ENCODE measurements around the gene TNFRSF17. TPM values are rescaled to one million over a fixed set of nuclear protein-coding genes. Genes with fewer than 3 reads are reported as not detected.
"Not testable (repeated sequence)": the region's sequence is repeated elsewhere in the genome, so short reads cannot be mapped to it uniquely, and the experiment has no call there.

TNFRSF17 gene
- total RNA-seq, 1 experiment from 2014 or later = not detected

GRCh38 chr16:11950388-11950787 lies 14.6 kb upstream of the TNFRSF17 start:
- ChIA-PET POLR2A (ENCODE audit: unreplicated experiment) (no interaction called here), CTCF (no interaction called here)
- H3K36me3 ChIP-seq (ENCODE audit: low read depth) = no peaks in the 10 kb centered on the region
- no peaks in the 10 kb centered on the region for H3K9me3 ChIP-seq (ENCODE audit: insufficient read depth, low read depth)
- peaks cover 2% of the 10 kb centered on the region; the same call in 1 of the 2 replicates for H3K4me1 ChIP-seq (replicated peaks; ENCODE audit: insufficient read depth)
- peaks cover 7% of the 10 kb centered on the region; the same call in 1 of the 2 replicates for H3F3A ChIP-seq (ENCODE audit: insufficient read depth, low read depth)
- H4K20me1 ChIP-seq (ENCODE audit: insufficient read depth) = no peaks in the 10 kb centered on the region
- BruUV-seq (replicated peaks) = no TSS peak
- DNase-seq = no peak
- intact Hi-C loops (cut with micrococcal nuclease; ENCODE audit: unreplicated experiment) = no loop called here
- H3K27me3 ChIP-seq (ENCODE audit: insufficient read depth, low read depth) = no peaks in the 10 kb centered on the region
- no peak overlapping the region for H3K4me3 ChIP-seq
- H3K27ac ChIP-seq = no peak overlapping the region
- no peak overlapping the region for H2AFZ ChIP-seq
- H3K9me2 ChIP-seq (ENCODE audit: insufficient read depth) = no peaks in the 10 kb centered on the region
- no peak overlapping the region for H3K4me2 ChIP-seq
- H3K79me2 ChIP-seq (ENCODE audit: low read depth) = no peaks in the 10 kb centered on the region
- no peak for TF ChIP-seq CTCF (conservative IDR thresholded peaks at IDR 0.05)
- TF ChIP-seq EZH2 (IDR thresholded peaks at IDR 0.05; ENCODE audit: low read depth) = no peak

DNA sequence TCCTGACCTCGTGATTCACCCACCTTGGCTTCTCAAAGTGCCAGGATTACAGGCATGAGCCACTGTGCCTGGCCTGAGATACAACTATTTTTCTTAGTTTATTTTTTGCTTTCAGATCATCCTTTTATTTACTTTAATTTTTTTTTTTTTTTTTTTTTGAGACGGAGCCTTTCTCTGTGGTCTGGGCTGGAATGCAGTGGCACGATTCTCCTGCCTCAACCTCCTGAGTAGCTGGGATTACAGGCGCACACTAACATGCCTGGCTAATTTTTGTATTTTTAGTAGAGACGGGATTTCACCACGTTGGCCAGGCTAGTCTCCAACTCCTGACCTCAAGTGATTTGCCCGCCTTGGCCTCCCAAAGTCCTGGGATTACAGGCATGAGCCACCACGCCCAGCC lies 11.4 kb upstream of the TNFRSF17 start:
- intact Hi-C loops (cut with micrococcal nuclease; ENCODE audit: unreplicated experiment); H3K9me3 ChIP-seq (ENCODE audit: insufficient read depth, low read depth); H3K79me2 ChIP-seq (ENCODE audit: low read depth); H4K20me1 ChIP-seq (ENCODE audit: insufficient read depth); H3K4me3 ChIP-seq; H3K27ac ChIP-seq; CTCF ChIA-PET; H3K4me2 ChIP-seq; BruUV-seq (replicated peaks); H3K36me3 ChIP-seq (ENCODE audit: low read depth); H2AFZ ChIP-seq; H3K9me2 ChIP-seq (ENCODE audit: insufficient read depth); DNase-seq; POLR2A ChIA-PET (ENCODE audit: unreplicated experiment); H3F3A ChIP-seq (ENCODE audit: insufficient read depth, low read depth); H3K27me3 ChIP-seq (ENCODE audit: insufficient read depth, low read depth): not testable (repeated sequence)
- peaks cover 14% of the 10 kb centered on the region for H3K4me1 ChIP-seq (replicated peaks; ENCODE audit: insufficient read depth)

- BruUV-seq (replicated peaks) = no TSS peak
- Histone ChIP-seq H3K4me3 (no peak overlapping the region), H3K79me2 (ENCODE audit: low read depth) (no peaks in the 10 kb centered on the region), H2AFZ (no peak overlapping the region), H3K4me2 (peak overlapping the region; percentile 48), H3K9me2 (ENCODE audit: insufficient read depth) (no peaks in the 10 kb centered on the region), H3F3A (ENCODE audit: insufficient read depth, low read depth) (peaks cover 5% of the 10 kb centered on the region), H3K36me3 (ENCODE audit: low read depth) (no peaks in the 10 kb centered on the region), H3K4me1 (replicated peaks; ENCODE audit: insufficient read depth) (peaks cover 14% of the 10 kb centered on the region), H3K27ac (peak overlapping the region; percentile 57), H3K9me3 (ENCODE audit: insufficient read depth, low read depth) (no peaks in the 10 kb centered on the region), H3K27me3 (ENCODE audit: insufficient read depth, low read depth) (no peaks in the 10 kb centered on the region), H4K20me1 (ENCODE audit: insufficient read depth) (no peaks in the 10 kb centered on the region)
- ChIA-PET POLR2A (ENCODE audit: unreplicated experiment) (no interaction called here), CTCF (interaction anchor here (1.2 kb wide), 1 partner anchor 112 kb away, joined by 3 read pairs; no protein-coding TSS in a partner anchor)
- TF ChIP-seq EZH2 (IDR thresholded peaks at IDR 0.05; ENCODE audit: low read depth) (no peak), CTCF (conservative IDR thresholded peaks at IDR 0.05) (no peak)
- intact Hi-C loops (cut with micrococcal nuclease; ENCODE audit: unreplicated experiment) = no loop called here
- peak; percentile 56 to 83 for DNase-seq
Observed at GRCh38 chr16:11955713-11956123, 9.3 kb upstream of the TNFRSF17 start.

GRCh38 chr16:11956558-11956957 lies 8.5 kb upstream of the TNFRSF17 start:
- CTCF ChIA-PET = no interaction called here
- BruUV-seq (replicated peaks) = no TSS peak

More at GRCh38 chr16:11956558-11956957, 8.5 kb upstream of the TNFRSF17 start:
- H3K9me3 ChIP-seq (ENCODE audit: insufficient read depth, low read depth) = no peaks in the 10 kb centered on the region
- H3F3A ChIP-seq (ENCODE audit: insufficient read depth, low read depth) = peaks cover 3% of the 10 kb centered on the region
- intact Hi-C loops (cut with micrococcal nuclease; ENCODE audit: unreplicated experiment) = no loop called here
- no peaks in the 10 kb centered on the region for H3K27me3 ChIP-seq (ENCODE audit: insufficient read depth, low read depth)
- H3K79me2 ChIP-seq (ENCODE audit: low read depth) = no peaks in the 10 kb centered on the region
- H2AFZ ChIP-seq = no peak overlapping the region
- peak overlapping the region; percentile 57 for H3K27ac ChIP-seq
- H3K36me3 ChIP-seq (ENCODE audit: low read depth) = no peaks in the 10 kb centered on the region
- H3K4me2 ChIP-seq = no peak overlapping the region
- H3K4me3 ChIP-seq = no peak overlapping the region
- no peak for DNase-seq
- no peaks in the 10 kb centered on the region for H3K9me2 ChIP-seq (ENCODE audit: insufficient read depth)
- no peaks in the 10 kb centered on the region for H4K20me1 ChIP-seq (ENCODE audit: insufficient read depth)
- peaks cover 14% of the 10 kb centered on the region for H3K4me1 ChIP-seq (replicated peaks; ENCODE audit: insufficient read depth)
- POLR2A ChIA-PET (ENCODE audit: unreplicated experiment) = no interaction called here
- TF ChIP-seq CTCF (conservative IDR thresholded peaks at IDR 0.05) (no peak), EZH2 (IDR thresholded peaks at IDR 0.05; ENCODE audit: low read depth) (no peak)
